KOPT-K1 (cell line): ENCODE results near the gene MUC20.
"Not testable (repeated sequence)": the region's sequence is repeated elsewhere in the genome, so short reads cannot be mapped to it uniquely, and the experiment has no call there.

Experiments used
- H3K27ac ChIP-seq: fragments of 200-600 bp; sonication (generic); 2 replicates; pipeline ENCODE4 v1.5.1; 2016; ENCODE audit warnings: antibody characterized with exemption, mild to moderate bottlenecking, low read depth, low read length; ENCODE audit not compliant: poor library complexity, severe bottlenecking
- H3K36me3 ChIP-seq: fragments of 200-600 bp; sonication (generic); 2 replicates; pipeline ENCODE4 v1.5.1; 2017; ENCODE audit warnings: antibody characterized with exemption, mild to moderate bottlenecking, low read length, moderate library complexity; ENCODE audit not compliant: insufficient read depth
- H3K9me3 ChIP-seq: fragments of 200-600 bp; sonication (generic); 2 replicates; pipeline ENCODE4 v1.5.1; 2017; ENCODE audit warnings: antibody characterized with exemption, low read length, mild to moderate bottlenecking; ENCODE audit not compliant: insufficient read depth, poor library complexity, severe bottlenecking

MUC20 gene

DNA sequence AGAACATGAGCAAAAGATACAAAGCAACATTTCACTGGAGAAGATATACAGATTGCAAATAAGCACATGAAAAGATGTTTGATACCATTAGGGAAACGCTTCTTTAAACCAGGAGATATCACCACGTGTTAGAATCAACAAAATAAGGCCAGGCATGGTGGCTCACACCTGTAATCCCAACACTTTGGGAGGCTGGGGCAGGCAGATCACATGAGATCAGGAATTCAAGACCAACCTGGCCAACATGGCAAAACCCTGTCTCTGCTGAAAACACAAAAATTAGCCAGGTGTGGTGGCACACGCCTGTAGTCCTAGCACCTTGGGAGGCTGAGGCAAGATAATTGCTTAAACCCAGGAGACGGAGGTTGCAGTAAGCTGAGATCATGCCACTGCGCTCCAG is 20.5 kb upstream of the MUC20 start:
- Histone ChIP-seq H3K9me3 (no peaks in the 10 kb centered on the region), H3K27ac (no peak overlapping the region), H3K36me3 (peaks cover 38% of the 10 kb centered on the region)

DNA sequence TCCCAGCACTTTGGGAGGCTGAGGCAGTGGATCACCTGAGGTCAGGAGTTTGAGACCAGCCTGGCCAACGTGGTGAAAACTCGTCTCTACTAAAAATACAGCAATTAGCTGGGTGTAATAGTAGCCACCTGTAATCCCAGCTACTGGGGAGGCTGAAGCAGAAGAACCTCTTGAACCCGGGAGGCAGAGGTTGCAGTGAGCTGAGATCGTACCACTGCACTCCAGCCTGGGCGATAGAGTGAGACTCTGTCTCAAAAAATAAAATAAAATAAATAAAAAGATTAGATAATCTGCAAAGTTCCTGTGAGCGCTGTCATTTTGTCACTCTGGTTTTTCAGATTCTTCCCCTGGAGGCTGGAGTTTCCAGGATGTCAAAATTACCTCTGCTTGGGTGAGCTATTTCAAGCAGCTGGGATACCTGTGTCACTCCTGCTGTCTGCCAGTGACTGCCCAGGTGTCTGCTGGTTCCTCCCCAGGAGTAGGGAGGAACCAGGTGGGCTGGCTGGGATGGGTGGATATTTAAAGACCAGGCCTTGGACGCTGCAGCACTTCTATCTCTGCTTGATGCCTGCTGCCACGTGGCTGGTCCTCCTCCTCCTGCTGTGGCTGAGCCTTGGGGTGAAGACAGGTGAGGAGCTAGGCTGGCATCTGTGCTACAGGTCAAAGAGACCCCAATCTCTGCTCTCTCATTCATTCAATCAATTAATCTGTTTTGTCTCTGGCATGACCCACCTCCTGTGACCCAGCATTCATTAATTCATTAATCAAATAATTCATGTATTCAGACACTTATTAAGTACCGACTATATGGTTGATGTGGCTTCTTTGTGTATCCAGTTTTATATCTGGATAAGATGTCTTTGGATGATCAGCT is 19.5 kb upstream of the MUC20 start:
- H3K27ac ChIP-seq: no peak overlapping the region
- peaks cover 37% of the 10 kb centered on the region for H3K36me3 ChIP-seq
- H3K9me3 ChIP-seq: no peaks in the 10 kb centered on the region

DNA sequence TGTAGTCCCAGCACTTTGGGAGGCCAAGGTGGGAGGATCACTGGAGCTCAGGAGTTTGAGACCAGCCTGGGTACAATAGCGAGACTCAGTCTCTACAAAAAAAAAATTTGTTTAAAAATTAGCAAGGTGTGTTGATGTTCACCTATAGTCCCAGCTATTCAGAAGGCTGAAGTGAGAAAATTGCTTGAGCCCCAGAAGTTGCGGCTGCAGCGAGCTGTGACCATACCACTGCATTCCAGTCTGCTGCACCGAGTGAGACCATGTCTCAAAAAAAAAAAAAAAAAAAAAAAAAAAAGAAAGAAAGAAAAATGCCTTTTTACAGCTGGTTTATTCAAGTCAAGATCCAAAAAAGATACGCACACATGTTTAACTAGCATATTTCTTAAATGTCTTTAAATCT is 17.0 kb upstream of the MUC20 start:
- H3K27ac ChIP-seq: no peak overlapping the region
- H3K36me3 ChIP-seq: peaks cover 14% of the 10 kb centered on the region
- no peaks in the 10 kb centered on the region for H3K9me3 ChIP-seq

DNA sequence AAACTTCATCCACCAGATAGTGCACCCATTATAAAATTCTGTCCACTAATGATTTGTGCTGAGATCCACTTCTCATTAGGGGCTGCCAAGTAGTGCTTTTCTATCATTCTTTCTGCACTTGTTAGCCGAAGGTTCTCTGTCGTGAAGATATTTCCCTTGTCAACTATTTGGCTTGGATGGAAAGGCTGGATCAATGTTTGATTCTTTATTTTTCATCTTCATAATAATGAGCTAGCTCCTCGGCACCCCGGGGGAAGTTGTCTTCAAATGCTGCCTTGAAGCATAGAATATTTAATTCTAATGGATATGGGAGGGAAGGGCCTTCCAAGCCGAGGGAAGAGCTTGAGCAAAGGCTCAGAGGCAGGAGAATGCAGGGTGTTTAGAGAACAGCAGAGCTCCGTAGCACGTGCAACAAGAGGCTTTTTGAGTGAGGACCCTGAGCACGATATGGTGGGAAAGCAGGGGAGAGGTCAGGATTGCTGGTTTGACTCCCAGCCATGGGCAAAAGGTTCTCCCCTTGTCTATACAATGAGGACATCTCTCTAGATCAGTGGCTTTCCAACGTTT is 16.3 kb upstream of the MUC20 start:
- peaks cover 6% of the 10 kb centered on the region for H3K36me3 ChIP-seq
- no peak overlapping the region for H3K27ac ChIP-seq
- no peaks in the 10 kb centered on the region for H3K9me3 ChIP-seq

DNA sequence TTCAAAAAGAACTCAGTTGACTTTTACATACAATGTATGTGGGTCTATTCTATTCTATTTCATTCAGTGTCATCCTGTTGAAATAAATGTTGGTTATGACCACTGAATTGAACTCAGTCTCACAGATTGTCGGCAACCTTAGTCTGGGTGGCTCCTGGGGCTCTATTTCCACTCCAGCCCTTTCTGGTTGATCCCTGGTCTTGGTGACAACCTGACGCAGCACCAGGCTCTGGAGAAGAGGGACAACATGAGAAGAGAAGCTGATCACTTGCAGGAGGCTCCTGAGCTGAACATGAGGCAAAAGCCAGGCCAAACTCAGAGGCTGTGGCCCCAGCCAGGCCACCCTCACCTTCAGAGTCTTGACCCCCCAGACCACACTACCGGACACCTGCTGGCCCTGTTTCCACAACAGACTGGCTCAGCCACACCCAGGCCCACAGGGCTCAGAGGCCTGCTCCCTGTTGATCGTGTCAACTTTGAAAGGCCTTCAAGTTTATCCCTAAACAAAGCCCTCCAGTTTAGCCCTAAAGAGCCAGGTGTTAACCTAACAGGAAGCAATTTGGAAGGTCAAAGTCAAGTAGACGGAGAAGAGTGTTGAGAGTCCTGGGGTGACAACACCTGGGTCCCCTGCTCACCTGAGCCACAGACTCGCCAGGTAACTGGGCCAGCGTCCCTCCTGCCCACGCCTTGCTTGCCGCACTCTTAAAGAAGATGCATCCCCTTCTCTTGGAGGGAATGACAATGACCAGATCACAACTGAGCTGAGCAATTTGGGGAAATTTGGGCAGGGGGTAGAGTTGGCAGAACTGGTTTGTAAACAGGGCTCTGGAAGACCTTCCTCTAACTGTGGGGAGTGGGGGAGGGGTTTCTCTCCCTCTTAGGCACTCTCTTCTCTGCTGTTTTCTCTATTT is 15.4 kb upstream of the MUC20 start:
- H3K27ac ChIP-seq: no peak overlapping the region
- no peaks in the 10 kb centered on the region for H3K9me3 ChIP-seq

DNA sequence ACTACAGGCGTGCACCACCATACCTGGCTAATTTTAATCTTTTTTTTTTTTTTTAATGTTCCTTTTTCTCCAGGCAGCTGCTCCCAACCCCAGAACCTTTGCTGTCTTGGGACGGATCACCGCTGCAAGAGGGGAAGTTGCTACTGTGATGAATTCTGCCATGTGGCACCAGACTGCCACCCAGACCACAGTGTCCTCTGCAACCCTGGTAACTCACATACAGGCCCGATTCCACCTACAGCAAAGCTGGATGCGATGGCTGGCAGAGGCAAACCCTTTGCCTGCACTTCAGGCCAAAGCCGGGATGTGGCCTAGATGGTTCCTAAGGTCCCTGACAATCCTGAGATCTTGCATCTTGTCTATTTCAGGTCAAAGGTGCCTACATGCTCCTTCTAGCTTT is 12.7 kb upstream of the MUC20 start:
- no peaks in the 10 kb centered on the region for H3K36me3 ChIP-seq
- no peak overlapping the region for H3K27ac ChIP-seq
- H3K9me3 ChIP-seq: no peaks in the 10 kb centered on the region

More for the DNA sequence above, 15.4 kb upstream of the MUC20 start:
- no peaks in the 10 kb centered on the region for H3K36me3 ChIP-seq

DNA sequence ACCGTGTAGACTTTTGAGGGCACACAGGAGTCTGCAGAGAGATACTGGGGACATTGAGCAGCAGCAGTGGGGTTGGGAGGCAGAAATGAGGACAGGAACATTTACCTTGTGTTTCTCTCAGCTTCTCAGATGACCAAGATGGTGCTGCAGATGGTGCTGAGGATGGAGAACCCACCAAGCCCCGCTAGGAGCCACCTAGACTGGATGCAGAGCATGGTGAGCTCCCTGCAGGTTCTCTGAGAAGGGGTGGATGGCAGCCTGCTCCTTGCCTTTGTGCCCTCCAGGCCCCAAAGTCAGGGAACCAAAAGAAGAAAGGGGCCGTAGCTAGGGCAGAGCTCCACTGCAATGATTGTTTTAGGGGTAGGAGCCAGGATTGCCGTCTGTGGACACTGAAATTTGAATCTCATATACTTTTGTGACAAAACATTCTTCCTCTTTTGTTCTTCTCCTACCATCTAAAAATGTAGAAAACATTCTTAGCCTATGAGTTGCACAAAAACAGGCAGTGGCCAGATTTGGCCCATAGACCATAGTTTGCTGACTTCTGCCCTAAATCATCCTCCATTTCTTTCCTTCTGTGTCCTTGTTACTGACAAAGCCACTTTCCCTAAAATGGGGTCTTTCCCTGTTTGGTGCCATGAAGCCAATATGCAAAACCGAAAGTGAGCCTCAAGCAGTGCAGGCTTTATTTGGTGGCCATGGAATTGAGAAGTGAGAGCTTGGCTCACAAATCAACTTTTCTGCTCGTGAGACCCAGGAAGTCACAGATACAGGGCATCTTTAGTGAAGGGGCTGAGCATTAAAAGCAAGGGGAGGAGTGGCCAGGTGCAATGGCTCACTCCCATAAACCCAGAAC is 11.9 kb upstream of the MUC20 start:
- no peak overlapping the region for H3K27ac ChIP-seq
- H3K36me3 ChIP-seq: no peaks in the 10 kb centered on the region
- no peaks in the 10 kb centered on the region for H3K9me3 ChIP-seq

DNA sequence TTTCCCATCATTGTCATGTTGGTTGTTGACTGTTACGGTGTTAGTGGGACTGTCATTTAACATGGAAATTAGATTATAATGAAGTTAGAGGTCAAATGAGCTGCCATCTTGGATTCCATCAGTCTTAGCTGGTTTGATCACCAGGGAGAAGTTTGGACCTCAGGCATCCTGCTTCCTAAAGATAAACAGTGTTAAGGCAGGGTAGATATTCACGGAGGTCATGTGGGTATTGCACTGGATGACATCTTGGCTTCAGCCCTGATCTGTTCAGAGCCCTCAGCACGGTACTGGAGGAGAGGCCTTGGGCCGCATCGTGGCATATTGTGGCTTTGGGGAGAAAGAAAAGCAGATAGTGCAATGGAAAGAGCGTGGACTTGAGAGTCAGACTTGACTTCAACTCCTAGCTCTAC is 11.1 kb upstream of the MUC20 start:
- Histone ChIP-seq H3K27ac (no peak overlapping the region), H3K36me3 (no peaks in the 10 kb centered on the region)

DNA sequence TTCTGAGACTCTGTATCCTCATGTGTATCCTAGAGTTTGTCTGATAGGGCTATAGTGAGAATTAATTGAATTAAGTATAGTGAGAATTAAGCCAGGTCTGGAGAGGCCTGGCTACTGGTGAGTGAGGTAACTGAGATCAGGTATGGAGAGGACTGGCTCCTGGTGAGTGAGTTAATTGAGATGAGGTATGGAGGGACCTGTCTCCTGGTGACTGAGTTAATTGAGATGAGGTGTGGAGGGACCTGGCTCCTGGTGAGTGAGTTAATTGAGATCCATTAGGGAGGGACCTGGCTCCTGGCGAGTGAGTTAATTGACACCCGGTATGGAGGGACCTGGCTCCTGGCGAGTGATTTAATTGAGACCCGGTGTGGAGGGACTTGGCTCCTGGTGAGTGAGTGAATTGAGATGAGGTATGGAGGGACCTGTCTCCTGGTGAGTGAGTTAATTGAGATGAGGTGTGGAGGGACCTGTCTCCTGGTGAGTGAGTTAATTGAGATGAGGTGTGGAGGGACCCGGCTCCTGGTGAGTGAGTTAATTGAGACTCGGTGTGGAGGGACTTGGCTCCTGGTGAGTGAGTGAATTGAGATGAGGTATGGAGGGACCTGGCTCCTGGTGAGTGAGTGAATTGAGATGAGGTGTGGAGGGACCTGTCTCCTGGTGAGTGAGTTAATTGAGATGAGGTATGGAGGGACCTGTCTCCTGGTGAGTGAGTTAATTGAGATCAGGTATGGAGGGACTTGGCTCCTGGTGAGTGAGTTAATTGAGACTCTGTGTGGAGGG is 10.5 kb upstream of the MUC20 start:
- H3K36me3 ChIP-seq, H3K9me3 ChIP-seq, H3K27ac ChIP-seq: not testable (repeated sequence)

More for the DNA sequence above, 11.1 kb upstream of the MUC20 start:
- no peaks in the 10 kb centered on the region for H3K9me3 ChIP-seq

DNA sequence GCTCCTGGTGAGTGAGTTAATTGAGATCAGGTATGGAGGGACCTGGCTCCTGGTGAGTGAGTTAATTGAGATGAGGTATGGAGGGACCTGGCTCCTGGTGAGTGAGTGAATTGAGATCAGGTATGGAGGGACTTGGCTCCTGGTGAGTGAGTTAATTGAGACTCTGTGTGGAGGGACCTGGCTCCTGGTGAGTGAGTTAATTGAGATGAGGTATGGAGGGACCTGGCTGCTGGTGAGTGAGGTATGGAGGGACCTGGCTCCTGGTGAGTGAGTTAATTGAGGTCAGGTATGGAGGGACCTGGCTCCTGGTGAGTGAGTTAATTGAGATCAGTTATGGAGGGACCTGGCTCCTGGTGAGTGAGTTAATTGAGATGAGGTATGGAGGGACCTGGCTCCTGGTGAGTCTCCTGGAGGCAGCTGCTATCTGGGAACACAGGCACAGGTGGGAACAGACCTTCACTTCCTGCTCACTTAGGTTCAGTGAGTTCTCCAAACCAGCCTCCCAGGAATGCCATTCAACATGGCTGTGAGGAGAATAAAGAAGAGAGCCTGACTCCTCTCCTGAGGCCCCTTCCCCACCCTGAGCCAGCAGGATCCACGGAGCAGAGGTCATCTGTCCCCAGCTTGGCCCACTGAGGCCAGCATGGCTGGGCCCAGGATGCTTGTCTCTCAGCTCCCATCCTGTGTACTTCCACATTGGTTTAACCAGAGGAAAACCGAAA is 9.5 kb upstream of the MUC20 start:
- peaks cover 11% of the 10 kb centered on the region for H3K9me3 ChIP-seq
- not testable (repeated sequence) for H3K36me3 ChIP-seq, H3K27ac ChIP-seq

DNA sequence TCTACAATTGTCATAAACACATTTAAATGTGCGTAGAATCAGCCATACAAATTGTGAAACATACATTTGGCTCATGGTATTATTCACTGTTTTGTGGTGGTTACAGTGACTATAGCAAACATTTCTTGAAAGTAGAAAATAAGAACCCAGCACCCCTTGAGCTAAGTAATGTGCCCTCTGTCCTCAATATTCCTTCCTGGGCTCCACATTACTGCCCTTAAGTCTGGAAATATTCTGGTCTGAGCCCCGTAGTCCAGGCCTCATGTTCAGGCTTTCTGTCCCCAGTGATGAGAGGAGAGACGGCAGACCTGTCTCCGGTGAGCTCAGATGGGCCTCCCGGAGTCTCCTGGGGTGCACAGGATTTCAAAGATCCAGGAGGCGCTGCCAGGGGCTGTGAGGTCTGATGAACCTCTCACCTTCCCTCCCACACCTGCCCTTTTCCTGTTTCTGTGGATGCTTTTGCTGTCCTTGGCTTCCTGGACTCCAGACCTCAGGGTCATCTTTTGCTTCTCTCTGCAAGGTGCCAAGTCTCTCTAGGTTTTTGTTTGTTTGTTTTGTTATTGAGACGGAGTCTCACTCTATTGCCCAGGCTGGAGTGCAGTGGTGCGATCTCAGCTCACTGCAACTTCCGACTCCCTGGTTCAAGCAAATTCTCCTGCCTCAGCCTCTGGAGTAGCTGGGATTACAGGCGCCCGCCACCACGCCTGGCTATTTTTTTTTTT is 8.8 kb upstream of the MUC20 start:
- H3K36me3 ChIP-seq: no peaks in the 10 kb centered on the region
- H3K9me3 ChIP-seq: peaks cover 14% of the 10 kb centered on the region
- no peak overlapping the region for H3K27ac ChIP-seq

DNA sequence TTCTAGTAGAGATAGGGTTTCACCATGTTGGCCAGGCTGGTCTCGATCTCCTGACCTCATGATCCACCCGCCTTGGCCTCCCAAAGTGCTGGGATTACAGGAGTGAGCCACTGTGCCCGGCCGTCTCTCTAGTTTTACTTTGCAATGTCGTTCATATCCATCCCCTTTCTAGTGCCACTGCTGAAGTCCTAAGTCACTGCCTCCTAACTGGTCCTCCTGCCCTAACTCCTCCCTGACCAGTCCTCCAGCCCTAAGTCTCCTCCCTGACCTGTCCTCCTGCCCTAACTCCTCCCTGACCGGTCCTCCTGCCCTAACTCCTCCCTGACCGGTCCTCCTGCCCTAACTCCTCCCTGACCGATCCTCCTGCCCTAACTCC is 8.3 kb upstream of the MUC20 start:
- H3K27ac ChIP-seq, H3K36me3 ChIP-seq: not testable (repeated sequence)

DNA sequence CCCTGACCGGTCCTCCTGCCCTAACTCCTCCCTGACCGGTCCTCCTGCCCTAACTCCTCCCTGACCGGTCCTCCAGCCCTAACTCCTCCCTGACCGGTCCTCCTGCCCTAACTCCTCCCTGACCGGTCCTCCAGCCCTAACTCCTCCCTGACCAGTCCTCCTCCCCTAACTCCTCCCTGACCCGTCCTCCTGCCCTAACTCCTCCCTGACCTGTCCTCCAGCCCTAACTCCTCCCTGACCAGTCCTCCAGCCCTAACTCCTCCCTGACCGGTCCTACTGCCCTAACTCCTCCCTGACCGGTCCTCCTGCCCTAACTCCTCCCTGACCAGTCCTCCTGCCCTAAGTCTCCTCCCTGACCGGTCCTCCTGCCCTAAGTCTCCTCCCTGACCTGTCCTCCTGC is 7.6 kb upstream of the MUC20 start:
- peaks cover 15% of the 10 kb centered on the region for H3K9me3 ChIP-seq
- not testable (repeated sequence) for H3K27ac ChIP-seq, H3K36me3 ChIP-seq

More for the DNA sequence above, 8.3 kb upstream of the MUC20 start:
- peaks cover 15% of the 10 kb centered on the region for H3K9me3 ChIP-seq
